C4-2B (cell line): ENCODE data around the gene DNAJC21.

Source experiments
- ZFX ChIP-seq: fragments of 450-650 bp; IDR thresholded peaks from 2 replicates; pipeline ENCODE4 v1.6.1; 2017
- TF ChIP-seq, protein P1 (sequence below): fragments of 450-650 bp; conservative IDR thresholded peaks from 2 replicates; pipeline ENCODE4 v1.5.1; 2017; ENCODE audit warnings: mild to moderate bottlenecking

DNA sequence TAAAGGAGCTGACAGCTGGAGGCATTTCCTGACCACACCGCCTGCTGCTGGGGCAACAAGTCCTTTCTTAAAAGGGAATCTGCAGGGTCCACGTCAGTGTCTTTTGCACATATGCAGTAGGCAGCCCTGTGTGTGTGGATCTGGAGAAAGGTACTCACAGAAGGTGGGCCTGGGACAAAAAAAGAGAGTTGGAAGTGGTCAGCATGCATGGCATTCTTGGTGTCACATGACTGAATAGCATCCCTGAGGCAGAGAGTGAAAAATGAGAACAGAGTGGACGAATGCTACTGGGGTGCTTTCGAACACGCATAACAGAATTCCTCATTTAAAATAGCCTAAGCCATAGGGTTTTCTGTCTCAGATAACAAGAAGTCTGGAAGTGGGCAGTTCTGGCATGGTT is 47.0 kb downstream of the DNAJC21 start:
- TF ChIP-seq, protein P1, sequence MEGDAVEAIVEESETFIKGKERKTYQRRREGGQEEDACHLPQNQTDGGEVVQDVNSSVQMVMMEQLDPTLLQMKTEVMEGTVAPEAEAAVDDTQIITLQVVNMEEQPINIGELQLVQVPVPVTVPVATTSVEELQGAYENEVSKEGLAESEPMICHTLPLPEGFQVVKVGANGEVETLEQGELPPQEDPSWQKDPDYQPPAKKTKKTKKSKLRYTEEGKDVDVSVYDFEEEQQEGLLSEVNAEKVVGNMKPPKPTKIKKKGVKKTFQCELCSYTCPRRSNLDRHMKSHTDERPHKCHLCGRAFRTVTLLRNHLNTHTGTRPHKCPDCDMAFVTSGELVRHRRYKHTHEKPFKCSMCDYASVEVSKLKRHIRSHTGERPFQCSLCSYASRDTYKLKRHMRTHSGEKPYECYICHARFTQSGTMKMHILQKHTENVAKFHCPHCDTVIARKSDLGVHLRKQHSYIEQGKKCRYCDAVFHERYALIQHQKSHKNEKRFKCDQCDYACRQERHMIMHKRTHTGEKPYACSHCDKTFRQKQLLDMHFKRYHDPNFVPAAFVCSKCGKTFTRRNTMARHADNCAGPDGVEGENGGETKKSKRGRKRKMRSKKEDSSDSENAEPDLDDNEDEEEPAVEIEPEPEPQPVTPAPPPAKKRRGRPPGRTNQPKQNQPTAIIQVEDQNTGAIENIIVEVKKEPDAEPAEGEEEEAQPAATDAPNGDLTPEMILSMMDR: no peak
- no peak for TF ChIP-seq ZFX
